Inferior parietal cortex (tissue), 1 donor: ENCODE results near the gene ORAI1.
"Not testable (repeated sequence)": the region's sequence is repeated elsewhere in the genome, so short reads cannot be mapped to it uniquely, and the experiment has no call there.

ENCODE experiments used
- DNase-seq: peaks from one replicate; pipeline ENCODE4 v3.0.0-alpha.2; 2016; ENCODE audit errors: extremely low spot score

ORAI1 gene

DNA sequence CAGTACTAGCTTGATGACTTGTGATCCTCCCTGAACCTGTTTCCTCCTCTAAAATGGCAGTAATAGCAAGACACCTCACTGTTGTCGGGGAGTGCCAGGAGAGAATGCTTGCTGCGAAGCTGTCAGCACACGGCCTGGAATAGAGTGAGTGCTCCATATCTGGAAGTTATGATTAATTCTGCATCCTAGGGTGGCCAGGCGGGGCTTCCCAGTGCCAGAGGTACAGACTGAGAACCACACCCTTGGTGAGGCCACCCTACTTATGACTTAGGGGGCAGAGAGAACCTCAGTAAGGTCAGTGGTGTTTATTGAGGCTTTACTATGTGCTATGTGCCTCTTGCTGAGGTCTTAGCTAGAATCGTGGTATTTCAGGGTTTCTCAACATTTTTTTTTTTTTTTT lies 23.0 kb downstream of the ORAI1 start:
- no peak for DNase-seq

DNA sequence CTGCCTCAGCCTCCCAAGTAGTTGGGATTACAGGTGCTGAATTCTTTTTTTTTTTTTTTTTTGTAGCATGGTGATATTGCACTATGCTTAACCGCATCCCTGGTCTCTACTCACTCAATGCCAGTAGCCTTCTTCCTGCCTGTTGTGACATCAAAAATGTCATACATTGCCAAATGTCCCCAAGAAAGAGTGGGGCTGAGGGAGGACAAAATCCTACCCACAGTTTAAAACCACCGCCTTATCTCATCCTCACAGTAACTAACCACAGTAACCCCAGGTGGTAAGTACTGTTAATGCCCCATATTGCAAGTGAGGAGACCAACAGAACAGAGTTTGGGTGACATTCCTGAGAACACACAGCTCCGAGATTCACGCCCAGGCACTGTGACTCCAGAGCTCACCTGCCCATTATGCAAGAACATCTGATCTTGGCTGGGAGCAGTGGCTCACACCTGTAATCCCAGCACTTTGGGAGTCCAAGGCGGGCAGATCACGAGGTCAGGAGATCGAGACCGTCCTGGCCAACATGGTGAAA lies 23.6 kb downstream of the ORAI1 start:
- DNase-seq, result peak; percentile 34

- DNase-seq, result no peak
Measured at GRCh38 chr12:121651320-121651719, 25.0 kb downstream of the ORAI1 start.

GRCh38 chr12:121652767-121653497 lies 26.6 kb downstream of the ORAI1 start:
- DNase-seq, result no peak

GRCh38 chr12:121653999-121654398 lies 27.7 kb downstream of the ORAI1 start:
- no peak for DNase-seq

GRCh38 chr12:121656122-121656521 lies 29.8 kb downstream of the ORAI1 start:
- no peak for DNase-seq

DNA sequence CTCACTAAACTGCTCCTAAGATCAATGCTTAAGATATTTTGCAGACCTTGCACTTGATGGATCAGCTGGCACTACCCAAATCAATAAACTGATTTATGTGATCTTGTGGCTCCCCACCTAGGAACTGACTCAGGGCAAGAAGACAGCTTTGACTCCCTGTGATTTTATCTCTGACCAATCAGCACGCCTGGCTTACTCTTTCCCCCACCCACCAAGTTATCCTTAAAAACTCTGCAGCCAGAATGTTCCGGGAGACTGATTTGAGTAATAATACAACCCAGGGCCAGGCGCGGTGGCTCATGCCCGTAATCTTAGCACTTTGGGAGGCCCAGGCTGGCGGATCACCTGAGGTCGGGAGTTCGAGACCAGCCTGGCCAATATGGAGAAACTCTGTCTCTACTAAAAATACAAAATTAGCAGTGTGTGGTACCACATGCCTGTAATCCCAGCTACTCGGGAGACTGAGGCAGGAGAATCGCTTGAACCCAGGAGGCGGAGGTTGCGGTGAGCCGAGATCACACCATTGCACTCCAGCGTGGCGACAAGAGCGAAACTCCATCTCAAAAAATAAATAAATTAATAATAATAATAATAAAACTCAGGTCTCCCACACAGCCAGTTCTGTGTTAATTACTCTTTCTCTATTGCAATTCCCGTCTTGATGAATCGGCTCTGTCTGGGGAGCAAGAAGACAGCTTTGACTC lies 31.1 kb downstream of the ORAI1 start:
- DNase-seq, result no peak

- not testable (repeated sequence) for DNase-seq
Measured at GRCh38 chr12:121661353-121662105, 35.2 kb downstream of the ORAI1 start.

DNA sequence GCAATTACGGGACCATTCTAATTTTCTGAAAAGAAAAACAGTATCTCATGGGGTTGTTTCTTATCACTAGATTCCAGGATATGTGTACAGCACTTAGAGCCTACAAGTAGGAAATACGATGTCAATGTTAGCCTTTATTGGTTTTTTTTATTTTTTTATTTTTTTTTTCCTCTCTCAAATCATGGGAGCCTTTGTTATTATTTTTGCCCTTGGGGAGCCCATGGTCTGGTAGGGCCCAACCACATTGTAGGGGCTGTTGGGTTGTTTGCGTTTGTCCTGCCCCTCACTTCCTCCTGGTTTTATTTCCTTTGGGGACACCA lies 37.2 kb downstream of the ORAI1 start:
- no peak for DNase-seq

- DNase-seq, result not testable (repeated sequence)
Measured at GRCh38 chr12:121666829-121667228, 40.5 kb downstream of the ORAI1 start.

DNA sequence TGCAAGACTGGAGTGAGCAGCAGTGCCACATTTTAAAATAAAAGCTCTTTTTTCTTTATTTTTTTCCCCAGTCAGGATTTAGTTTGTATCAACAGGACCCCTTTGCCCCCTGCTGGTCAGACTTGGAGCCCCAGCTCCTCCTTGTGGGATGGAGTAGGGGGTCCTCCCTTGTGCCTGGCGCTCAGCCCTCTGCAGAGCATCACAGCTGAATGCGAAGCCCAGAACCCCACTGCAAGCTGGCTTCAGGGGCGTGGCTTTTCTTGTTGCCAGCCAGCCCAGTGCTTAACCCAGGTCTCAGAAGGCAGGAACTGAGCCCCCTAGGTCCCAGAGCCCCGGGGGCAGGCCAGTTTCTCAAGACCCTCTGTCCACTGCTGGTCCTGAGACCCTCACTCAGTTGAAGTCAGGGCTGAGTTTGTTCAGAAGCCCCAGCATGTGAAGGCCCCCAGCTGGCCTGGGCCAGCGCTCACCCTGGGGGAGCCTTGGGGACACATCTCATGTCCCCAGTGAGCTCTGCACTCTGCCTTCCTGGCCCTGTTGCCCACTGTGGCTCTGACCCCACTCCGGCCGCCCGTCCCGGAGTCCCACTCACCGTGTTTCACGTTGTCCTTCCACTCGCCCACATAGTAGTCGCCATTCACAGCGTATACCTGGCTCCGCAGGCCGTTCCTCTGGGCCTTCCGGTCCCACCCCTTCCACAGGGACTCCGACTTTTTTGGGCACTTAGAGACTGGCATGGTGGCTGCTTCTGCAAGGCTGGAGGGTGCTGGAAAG lies 42.6 kb downstream of the ORAI1 start:
- DNase-seq, result no peak

GRCh38 chr12:121669521-121669900 lies 43.2 kb downstream of the ORAI1 start, which contains the start of gene MORN3:
MORN3 (minus strand) TSS chr12:121669654; CDS start chr12:121669483, 171 bp downstream.
- no peak for DNase-seq

- no peak for DNase-seq
Measured at GRCh38 chr12:121673013-121673511, 46.7 kb downstream of the ORAI1 start.

GRCh38 chr12:121676190-121676589 lies 49.9 kb downstream of the ORAI1 start:
- no peak for DNase-seq

DNA sequence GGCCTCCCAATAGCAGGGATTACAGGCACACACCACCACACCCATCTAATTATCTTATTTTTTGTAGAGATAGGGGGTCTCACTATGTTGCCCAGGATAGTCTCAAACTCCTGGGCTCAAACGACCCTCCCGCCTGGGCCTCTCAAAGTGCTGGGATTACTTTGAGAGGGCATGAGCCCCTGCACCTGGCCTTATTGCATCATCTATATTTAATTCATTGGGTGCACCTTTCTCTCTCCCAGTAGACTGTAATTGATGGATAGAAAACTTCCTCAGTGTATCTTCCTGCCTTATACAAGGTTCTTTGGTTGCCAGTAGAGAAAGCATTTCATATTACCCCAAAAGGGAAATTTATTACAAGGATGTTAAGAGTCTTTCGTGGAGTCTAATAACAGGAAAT lies 52.0 kb downstream of the ORAI1 start:
- no peak for DNase-seq

- DNase-seq, result no peak
Measured at GRCh38 chr12:121678716-121679300, 52.5 kb downstream of the ORAI1 start.

DNA sequence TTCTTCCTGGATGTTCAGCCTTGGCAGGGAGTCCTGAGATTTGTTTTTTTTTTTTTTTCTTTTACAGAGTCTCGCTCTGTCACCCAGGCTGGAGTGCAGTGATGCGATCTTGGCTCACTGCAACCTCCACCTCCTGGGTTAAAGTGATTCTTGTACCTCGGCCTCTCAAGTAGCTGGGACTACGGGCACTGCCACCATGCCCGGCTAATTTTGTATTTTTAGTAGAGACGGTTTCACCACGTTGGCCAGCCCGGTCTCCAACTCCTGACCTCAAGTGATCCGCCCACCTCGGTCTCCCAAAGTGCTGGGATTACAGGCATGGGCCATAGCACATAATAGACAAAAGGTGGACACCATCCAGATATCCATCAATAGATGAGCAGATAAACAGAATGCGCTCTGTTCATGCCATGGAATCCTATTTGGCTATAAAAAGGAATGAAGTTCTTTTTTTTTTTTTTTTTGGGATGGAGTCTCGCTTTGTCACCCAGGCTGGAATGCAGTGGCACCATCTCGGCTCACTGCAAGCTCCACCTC lies 53.4 kb downstream of the ORAI1 start:
- not testable (repeated sequence) for DNase-seq

GRCh38 chr12:121688966-121689365 lies 62.6 kb downstream of the ORAI1 start:
- DNase-seq, result no peak

GRCh38 chr12:121689430-121689829 lies 63.1 kb downstream of the ORAI1 start:
- no peak for DNase-seq
